Duodenal mucosa (tissue), 2 donors: ENCODE results near the gene KCNJ10.

Experiments used
- H3K27ac ChIP-seq: one replicate; pipeline ENCODE4 v1.7.0; 2013; ENCODE audit warnings: low read depth, low read length
- H3K27me3 ChIP-seq, 2 donors: one replicate each; pipeline ENCODE4 v1.7.0; 2013; ENCODE audit warnings: low read length in 2 of 2, control low read depth in 1 of 2; ENCODE audit not compliant: insufficient read depth in 2 of 2, control insufficient read depth in 1 of 2
- H3K36me3 ChIP-seq, 2 donors: one replicate each; pipeline ENCODE4 v1.7.0; 2013; ENCODE audit warnings: low read length in 2 of 2, control low read depth in 1 of 2; ENCODE audit not compliant: insufficient read depth in 2 of 2, control insufficient read depth in 1 of 2
- H3K4me1 ChIP-seq, 2 donors: one replicate each; pipeline ENCODE4 v1.7.0; 2013; ENCODE audit warnings: low read length in 2 of 2, control low read depth in 1 of 2; ENCODE audit not compliant: insufficient read depth in 2 of 2, control insufficient read depth in 1 of 2
- H3K4me3 ChIP-seq, 2 donors: one replicate each; pipeline ENCODE4 v1.7.0; 2013; ENCODE audit warnings: low read length in 2 of 2, low read depth in 1 of 2
- H3K9ac ChIP-seq, 2 donors: one replicate each; pipeline ENCODE4 v1.7.0; 2013; ENCODE audit warnings: low read length in 2 of 2, low read depth in 1 of 2
- H3K9me3 ChIP-seq, 2 donors: one replicate each; pipeline ENCODE4 v1.7.0; 2013; ENCODE audit warnings: low read length in 2 of 2, control low read depth in 1 of 2; ENCODE audit not compliant: control insufficient read depth in 1 of 2

KCNJ10 gene

DNA sequence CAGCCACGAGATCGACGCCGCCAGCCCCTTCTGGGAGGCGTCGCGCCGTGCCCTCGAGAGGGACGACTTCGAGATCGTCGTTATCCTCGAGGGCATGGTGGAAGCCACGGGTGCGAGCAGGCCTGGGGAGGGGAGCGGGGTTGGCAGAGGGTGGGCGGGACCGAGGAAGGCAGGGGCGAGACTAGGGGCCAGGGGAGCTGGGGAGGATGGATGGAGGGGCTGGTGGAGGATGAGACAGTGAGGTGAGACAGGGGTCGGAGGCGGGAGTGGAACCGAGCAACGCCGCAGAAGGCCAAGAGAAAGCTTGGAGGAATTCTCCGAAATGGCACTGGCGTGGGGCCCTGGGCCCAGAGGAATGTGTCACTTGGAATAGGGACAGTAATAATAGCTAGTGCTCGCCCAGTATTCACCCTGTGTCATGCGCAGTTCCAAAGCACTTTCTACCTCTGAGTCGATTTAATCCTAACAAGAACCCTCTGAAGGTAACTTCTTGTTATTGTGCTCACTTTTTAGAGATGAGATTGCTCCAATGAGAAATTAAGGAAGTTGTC, 14.9 kb upstream of the KCNJ10 start:
- peaks cover 0 to 5% of the 10 kb centered on the region in 2 donors for H3K4me1 ChIP-seq
- H3K4me3 ChIP-seq: no peak overlapping the region
- no peak overlapping the region for H3K9ac ChIP-seq
- H3K9me3 ChIP-seq: no peaks in the 10 kb centered on the region
- peaks cover 0 to 14% of the 10 kb centered on the region in 2 donors for H3K36me3 ChIP-seq
- no peak overlapping the region for H3K27ac ChIP-seq
- peaks cover 33 to 36% of the 10 kb centered on the region in 2 donors for H3K27me3 ChIP-seq

DNA sequence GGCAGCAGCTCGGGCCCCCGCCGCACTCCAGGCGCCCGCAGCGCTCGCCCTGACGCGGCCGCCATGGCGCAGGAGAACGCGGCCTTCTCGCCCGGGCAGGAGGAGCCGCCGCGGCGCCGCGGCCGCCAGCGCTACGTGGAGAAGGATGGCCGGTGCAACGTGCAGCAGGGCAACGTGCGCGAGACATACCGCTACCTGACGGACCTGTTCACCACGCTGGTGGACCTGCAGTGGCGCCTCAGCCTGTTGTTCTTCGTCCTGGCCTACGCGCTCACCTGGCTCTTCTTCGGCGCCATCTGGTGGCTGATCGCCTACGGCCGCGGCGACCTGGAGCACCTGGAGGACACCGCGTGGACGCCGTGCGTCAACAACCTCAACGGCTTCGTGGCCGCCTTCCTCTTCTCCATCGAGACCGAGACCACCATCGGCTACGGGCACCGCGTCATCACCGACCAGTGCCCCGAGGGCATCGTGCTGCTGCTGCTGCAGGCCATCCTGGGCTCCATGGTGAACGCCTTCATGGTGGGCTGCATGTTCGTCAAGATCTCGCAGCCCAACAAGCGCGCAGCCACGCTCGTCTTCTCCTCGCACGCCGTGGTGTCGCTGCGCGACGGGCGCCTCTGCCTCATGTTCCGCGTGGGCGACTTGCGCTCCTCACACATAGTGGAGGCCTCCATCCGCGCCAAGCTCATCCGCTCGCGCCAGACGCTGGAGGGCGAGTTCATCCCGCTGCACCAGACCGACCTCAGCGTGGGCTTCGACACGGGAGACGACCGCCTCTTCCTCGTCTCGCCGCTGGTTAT, 14.2 kb upstream of the KCNJ10 start:
- peaks cover 0 to 5% of the 10 kb centered on the region in 2 donors for H3K4me1 ChIP-seq
- no peak overlapping the region for H3K27ac ChIP-seq
- peaks cover 0 to 14% of the 10 kb centered on the region in 2 donors for H3K36me3 ChIP-seq
- no peaks in the 10 kb centered on the region for H3K9me3 ChIP-seq
- peaks cover 33 to 40% of the 10 kb centered on the region in 2 donors for H3K27me3 ChIP-seq
- H3K4me3 ChIP-seq: peak overlapping the region; percentile 51 to 62
- no peak overlapping the region for H3K9ac ChIP-seq

DNA sequence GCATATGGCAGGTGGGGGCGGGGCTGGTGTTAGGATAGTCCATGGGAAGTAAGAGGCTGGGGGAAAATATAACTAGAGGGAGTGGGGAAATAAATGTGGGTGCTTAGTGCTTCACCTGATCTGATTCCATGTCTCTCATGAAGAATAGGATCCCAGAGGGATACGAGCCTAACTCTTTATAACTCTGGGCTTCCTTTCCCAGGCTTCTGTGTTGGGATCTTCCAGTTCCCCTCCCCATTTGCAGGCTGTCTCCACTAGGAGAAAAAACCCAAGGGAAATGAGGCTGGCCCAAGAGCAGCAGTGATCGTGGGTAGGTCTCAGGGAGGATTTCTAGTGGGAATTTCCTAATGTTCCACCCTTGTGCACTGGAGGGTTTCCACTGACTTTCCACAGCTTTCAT, 13.0 kb upstream of the KCNJ10 start:
- Histone ChIP-seq H3K4me1 (peaks cover 0 to 10% of the 10 kb centered on the region in 2 donors), H3K27me3 (peaks cover 43% of the 10 kb centered on the region in 2 donors), H3K9me3 (no peaks in the 10 kb centered on the region), H3K9ac (no peak overlapping the region), H3K27ac (no peak overlapping the region), H3K4me3 (no peak overlapping the region), H3K36me3 (peaks cover 0 to 2% of the 10 kb centered on the region in 2 donors)

DNA sequence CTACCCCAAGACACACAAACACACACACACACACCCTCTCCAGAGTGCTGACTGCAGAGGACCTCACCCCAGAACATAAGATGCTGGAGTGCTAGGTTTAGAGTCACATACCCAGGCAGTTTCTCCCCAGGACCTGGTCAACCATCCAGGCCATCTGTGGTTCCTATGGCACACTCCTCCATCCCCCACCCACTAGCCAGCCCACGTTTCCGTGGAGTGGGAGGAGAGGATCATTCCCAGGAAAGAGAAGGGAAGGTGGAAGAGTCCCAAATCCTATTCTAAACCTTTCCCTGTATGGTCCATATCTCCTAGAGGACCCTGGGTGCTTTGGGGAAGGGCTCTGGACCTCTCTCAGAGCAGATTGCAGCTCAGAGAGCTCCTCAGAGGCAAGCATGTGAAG, 12.5 kb upstream of the KCNJ10 start:
- Histone ChIP-seq H3K27ac (no peak overlapping the region), H3K4me3 (no peak overlapping the region), H3K4me1 (peaks cover 0 to 10% of the 10 kb centered on the region in 2 donors), H3K9ac (no peak overlapping the region), H3K36me3 (no peaks in the 10 kb centered on the region), H3K9me3 (no peaks in the 10 kb centered on the region), H3K27me3 (peaks cover 43% of the 10 kb centered on the region in 2 donors)

DNA sequence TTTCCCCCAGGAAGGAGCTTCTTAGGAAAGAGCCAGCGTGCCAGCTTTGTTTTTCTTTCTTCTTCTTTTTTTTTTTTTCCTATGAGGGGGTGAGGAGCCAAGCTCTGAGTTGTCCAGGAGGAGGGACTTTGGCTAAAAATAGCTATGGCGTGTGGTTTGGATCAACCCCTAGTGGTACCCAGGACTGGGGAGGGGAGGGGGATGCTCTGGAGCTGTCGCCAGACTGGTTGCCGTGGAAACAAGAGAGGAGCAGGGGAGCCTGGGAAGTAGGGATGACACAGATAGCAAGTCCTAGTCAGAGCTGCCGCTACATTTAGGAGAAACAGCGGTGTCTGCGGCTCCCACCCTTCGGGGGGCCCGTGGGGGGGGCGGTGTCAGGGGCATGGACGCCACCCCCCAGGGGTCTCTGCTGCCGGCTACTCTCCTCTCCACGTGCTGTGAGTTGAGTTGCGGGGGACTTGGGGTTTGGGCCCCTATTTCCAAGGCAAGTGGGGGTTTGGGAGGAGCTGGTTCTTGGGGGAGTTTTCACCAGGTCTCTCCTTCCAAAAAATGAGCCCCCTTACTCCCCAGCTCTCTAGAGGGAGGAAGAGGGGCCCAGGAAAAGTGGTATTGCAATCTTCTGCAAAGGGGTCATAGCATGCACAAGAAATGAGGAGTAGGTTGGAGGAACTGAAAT, 11.4 kb upstream of the KCNJ10 start, which contains the start of gene KCNJ9:
KCNJ9 (plus strand) TSS at position 278 of the 676 bp plus-strand sequence. CDS start 2,493 bp downstream, outside the sequence.
- H3K27me3 ChIP-seq: peaks cover 43% of the 10 kb centered on the region in 2 donors
- no peak within 1 kb of the TSS for H3K4me3 ChIP-seq
- no peak within 1 kb of the TSS for H3K27ac ChIP-seq
- H3K4me1 ChIP-seq: peaks cover 0 to 10% of the 10 kb centered on the region in 2 donors
- no peak within 1 kb of the TSS for H3K9ac ChIP-seq
- no peaks in the 10 kb centered on the region for H3K9me3 ChIP-seq
- no peaks in the 10 kb centered on the region for H3K36me3 ChIP-seq

DNA sequence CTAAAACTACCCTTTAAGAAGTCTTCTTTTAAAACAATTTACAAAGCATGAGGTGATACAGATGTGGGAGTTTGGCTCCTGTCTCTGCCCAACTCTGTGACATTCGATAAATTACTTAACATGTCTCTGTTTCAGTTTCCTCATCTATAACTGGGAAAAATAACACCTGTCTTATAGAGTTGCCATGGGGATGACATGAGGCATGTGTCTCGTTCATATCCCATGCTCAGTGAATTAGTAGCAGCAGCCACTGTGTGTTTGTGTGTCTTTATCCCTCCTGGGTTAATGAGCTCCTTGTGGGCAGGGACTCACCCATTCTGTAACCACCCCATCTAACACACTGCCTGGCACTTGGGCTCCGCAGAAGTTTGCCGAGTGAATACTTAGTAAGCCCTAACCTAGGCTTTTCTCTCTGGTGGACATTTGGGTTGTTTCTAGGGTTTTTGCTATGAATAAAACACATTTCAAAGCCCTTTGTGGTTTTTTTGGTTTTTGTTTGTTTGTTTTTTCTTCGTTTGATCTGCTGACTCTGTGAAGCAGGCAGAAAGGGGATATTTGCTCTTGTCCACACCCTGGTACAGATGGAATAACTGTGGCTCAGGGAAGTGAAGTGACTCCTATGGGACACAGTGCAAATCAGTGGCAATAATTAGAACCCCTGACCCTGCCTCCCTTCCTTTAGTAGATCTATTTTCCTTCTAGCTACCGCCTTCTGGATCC, 10.6 kb upstream of the KCNJ10 start:
- no peak overlapping the region for H3K9ac ChIP-seq
- peaks cover 43% of the 10 kb centered on the region in 2 donors for H3K27me3 ChIP-seq
- H3K36me3 ChIP-seq: no peaks in the 10 kb centered on the region

DNA sequence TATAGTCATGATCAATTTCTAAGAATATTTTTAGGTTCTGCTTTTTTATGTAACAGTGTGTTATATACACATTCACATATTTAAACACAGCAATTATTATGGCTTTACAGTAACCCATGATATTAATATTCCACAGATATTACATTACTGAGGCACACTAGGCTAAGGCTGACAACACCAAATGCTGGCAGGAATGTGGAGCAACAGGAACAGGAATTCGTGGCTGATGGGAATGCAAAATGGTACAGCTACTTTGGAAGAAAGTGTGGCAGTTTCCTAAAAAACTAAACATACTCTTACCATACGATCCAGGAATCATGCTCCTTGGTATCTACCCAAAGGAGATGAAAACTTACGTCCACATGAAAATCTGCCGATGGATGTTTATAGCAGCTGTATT, 9.5 kb upstream of the KCNJ10 start:
- H3K27ac ChIP-seq: no peak overlapping the region
- H3K9ac ChIP-seq: no peak overlapping the region
- H3K27me3 ChIP-seq: peaks cover 43% of the 10 kb centered on the region in 2 donors
- H3K4me1 ChIP-seq: peaks cover 0 to 10% of the 10 kb centered on the region in 2 donors
- H3K9me3 ChIP-seq: no peaks in the 10 kb centered on the region
- H3K36me3 ChIP-seq: no peaks in the 10 kb centered on the region
- H3K4me3 ChIP-seq: no peak overlapping the region

More for the DNA sequence above, 10.6 kb upstream of the KCNJ10 start:
- Histone ChIP-seq H3K27ac (no peak overlapping the region), H3K4me3 (no peak overlapping the region), H3K4me1 (peaks cover 0 to 10% of the 10 kb centered on the region in 2 donors), H3K9me3 (no peaks in the 10 kb centered on the region)

DNA sequence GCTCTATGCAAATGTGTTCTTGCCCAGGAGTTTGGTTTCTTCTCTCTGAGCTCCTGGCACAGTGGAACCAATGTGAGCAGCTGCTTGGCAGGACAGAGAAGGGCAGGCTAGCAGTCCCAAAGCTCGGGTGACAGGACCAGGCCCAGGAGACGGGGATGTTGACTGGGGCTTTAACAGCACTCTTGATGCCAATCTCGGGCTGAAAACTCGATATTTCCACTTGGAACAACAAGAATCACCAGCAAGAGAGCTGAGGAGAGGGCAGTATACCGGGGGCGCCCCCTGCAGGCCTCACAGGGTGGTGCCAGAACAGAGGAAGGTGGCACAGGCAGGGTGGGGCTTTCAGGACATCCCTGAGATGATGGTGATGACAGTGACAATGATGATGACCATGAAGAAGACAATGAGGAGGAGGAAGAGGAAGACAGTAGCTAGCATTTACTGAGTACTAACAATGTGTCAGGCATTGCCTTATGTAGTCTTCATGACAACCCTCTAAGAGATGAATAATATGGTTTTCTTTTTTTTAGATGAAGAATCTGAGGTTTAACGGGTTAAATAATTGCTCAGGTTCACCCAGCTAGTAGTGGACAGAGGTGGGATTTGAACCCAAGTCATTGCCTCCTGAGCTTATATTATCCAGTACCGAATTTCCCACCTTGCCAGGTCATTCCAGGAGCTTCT, 8.7 kb upstream of the KCNJ10 start:
- Histone ChIP-seq H3K9ac (no peak overlapping the region), H3K27ac (no peak overlapping the region), H3K36me3 (no peaks in the 10 kb centered on the region), H3K27me3 (peaks cover 43% of the 10 kb centered on the region in 2 donors), H3K4me1 (peaks cover 0 to 6% of the 10 kb centered on the region in 2 donors), H3K9me3 (no peaks in the 10 kb centered on the region), H3K4me3 (no peak overlapping the region)

DNA sequence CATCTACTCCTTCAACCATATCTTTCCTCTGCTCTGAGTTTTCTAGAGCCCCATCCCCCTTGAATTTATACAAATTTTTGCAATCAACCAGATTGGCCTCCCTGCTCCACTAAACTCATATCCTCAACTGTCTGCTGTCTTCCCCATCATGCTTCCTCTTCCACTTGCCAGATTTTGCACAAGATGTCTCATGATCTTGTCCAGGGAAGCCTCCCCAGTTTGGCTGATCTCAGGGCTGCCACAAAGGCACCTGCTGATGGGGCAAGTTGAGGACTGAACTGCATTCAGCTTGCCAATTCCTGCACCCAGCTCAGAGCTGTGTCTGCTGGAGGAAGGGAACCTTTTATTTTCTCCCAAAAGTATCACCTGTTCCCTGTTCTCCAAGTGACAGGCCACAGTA, 7.5 kb upstream of the KCNJ10 start:
- H3K27ac ChIP-seq: no peak overlapping the region
- no peak overlapping the region for H3K9ac ChIP-seq
- H3K9me3 ChIP-seq: no peaks in the 10 kb centered on the region
- H3K4me3 ChIP-seq: no peak overlapping the region
- H3K36me3 ChIP-seq: no peaks in the 10 kb centered on the region
- peaks cover 0 to 6% of the 10 kb centered on the region in 2 donors for H3K4me1 ChIP-seq
- H3K27me3 ChIP-seq: peaks cover 32 to 33% of the 10 kb centered on the region in 2 donors
